Stomach (tissue), 4 donors: Measurements from ENCODE around the gene CMIP.

ENCODE experiments used
- EP300 ChIP-seq: sonication (generic); formaldehyde crosslinking; IDR thresholded peaks from one replicate; pipeline ENCODE4 v1.6.1; 2017; ENCODE audit warnings: antibody characterized with exemption
- POLR2A ChIP-seq, 4 donors: fragments of 450-650 bp; IDR thresholded peaks; one replicate each; pipeline ENCODE4 v1.6.1; 2016; ENCODE audit warnings: antibody characterized with exemption in 4 of 4, control low read depth in 2 of 4, mild to moderate bottlenecking in 1 of 4, moderate library complexity in 1 of 4
- TF ChIP-seq, protein P1 (sequence below), 7 experiments: fragments of 450-650 bp in 4 of 7; fragments of 200-600 bp in 3 of 7; sonication (generic) in 3 of 7; IDR thresholded peaks; one replicate each; pipeline ENCODE4 v1.5.1; 2016 to 2019; ENCODE audit warnings: antibody characterized with exemption in 7 of 7, control low read depth in 2 of 7, mild to moderate bottlenecking in 1 of 7

- TF ChIP-seq, protein P1, sequence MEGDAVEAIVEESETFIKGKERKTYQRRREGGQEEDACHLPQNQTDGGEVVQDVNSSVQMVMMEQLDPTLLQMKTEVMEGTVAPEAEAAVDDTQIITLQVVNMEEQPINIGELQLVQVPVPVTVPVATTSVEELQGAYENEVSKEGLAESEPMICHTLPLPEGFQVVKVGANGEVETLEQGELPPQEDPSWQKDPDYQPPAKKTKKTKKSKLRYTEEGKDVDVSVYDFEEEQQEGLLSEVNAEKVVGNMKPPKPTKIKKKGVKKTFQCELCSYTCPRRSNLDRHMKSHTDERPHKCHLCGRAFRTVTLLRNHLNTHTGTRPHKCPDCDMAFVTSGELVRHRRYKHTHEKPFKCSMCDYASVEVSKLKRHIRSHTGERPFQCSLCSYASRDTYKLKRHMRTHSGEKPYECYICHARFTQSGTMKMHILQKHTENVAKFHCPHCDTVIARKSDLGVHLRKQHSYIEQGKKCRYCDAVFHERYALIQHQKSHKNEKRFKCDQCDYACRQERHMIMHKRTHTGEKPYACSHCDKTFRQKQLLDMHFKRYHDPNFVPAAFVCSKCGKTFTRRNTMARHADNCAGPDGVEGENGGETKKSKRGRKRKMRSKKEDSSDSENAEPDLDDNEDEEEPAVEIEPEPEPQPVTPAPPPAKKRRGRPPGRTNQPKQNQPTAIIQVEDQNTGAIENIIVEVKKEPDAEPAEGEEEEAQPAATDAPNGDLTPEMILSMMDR (IDR thresholded peaks at IDR 0.05): no peak
- TF ChIP-seq POLR2A (IDR thresholded peaks at IDR 0.05) (no peak), EP300 (no peak)
Observed at GRCh38 chr16:81567087-81567486, 122.5 kb downstream of the CMIP start.
